A549 (cell line): ENCODE data around the gene FAM50B.

Source experiments
- BHLHE40 ChIP-seq: IDR thresholded peaks from 2 replicates; pipeline ENCODE4 v1.6.1; 2012; ENCODE audit warnings: low read depth, low read length, inconsistent platforms
- CEBPB ChIP-seq, 2 experiments: fragments of >200 bp in 1 of 2; sonication (Bioruptor Twin) in 1 of 2; formaldehyde crosslinking in 1 of 2; IDR thresholded peaks; 2 replicates each; pipeline ENCODE4 v1.6.1; 2012 to 2016
- CTCF ChIP-seq: fragments of >200 bp; sonication (Bioruptor Twin); formaldehyde crosslinking; IDR thresholded peaks from 3 replicates; pipeline ENCODE4 v1.5.1; 2016
- EHMT2 ChIP-seq: fragments of 200-600 bp; sonication (generic); IDR thresholded peaks from 2 replicates; pipeline ENCODE4 v1.6.1; 2016; ENCODE audit warnings: antibody characterized with exemption, low read depth, mild to moderate bottlenecking, moderate library complexity
- EP300 ChIP-seq, 2 experiments: fragments of >200 bp; sonication (Bioruptor Twin); formaldehyde crosslinking; IDR thresholded peaks; 2 replicates in 1 of 2; 3 replicates in 1 of 2; pipeline ENCODE4 v1.6.1; 2016 to 2017
- ESRRA ChIP-seq: fragments of 150-350 bp; IDR thresholded peaks from 2 replicates; pipeline ENCODE4 v1.6.1; 2014; ENCODE audit warnings: mild to moderate bottlenecking, low read length, borderline replicate concordance
- KDM5A ChIP-seq: fragments of 200-600 bp; sonication (generic); IDR thresholded peaks from 2 replicates; pipeline ENCODE4 v1.6.1; 2016; ENCODE audit warnings: antibody characterized with exemption, mild to moderate bottlenecking
- MAFK ChIP-seq: fragments of 450-650 bp; IDR thresholded peaks from 2 replicates; pipeline ENCODE4 v1.6.1; 2014; ENCODE audit not compliant: partially characterized antibody
- MAX ChIP-seq: IDR thresholded peaks from 2 replicates; pipeline ENCODE4 v1.6.1; 2012
- POLR2AphosphoS2 ChIP-seq: conservative IDR thresholded peaks from 2 replicates; pipeline ENCODE4 v1.6.1; 2012; ENCODE audit warnings: low read length, improper control_type of control experiment, inconsistent platforms
- REST ChIP-seq: fragments of 200-600 bp; sonication (generic); IDR thresholded peaks from 2 replicates; pipeline ENCODE4 v1.6.1; 2016; ENCODE audit warnings: antibody characterized with exemption, mild to moderate bottlenecking, moderate library complexity
- RFX5 ChIP-seq: fragments of 450-650 bp; IDR thresholded peaks from 2 replicates; pipeline ENCODE4 v1.7.1; 2014; ENCODE audit warnings: antibody characterized with exemption, mild to moderate bottlenecking, moderate library complexity
- USF2 ChIP-seq: fragments of 450-650 bp; IDR thresholded peaks from 2 replicates; pipeline ENCODE4 v1.6.1; 2014; ENCODE audit warnings: antibody characterized with exemption
- ZNF302 ChIP-seq: fragments of 250-450 bp; sonication (Bioruptor Pico); IDR thresholded peaks from 2 replicates; pipeline ENCODE4 v1.9.0; 2021; ENCODE audit warnings: inconsistent platforms, mild to moderate bottlenecking, moderate library complexity

GRCh38 chr6:3871939-3872338 lies 22.8 kb downstream of the FAM50B start:
- TF ChIP-seq CTCF, result no peak
- no peak for TF ChIP-seq POLR2AphosphoS2
- no peak for TF ChIP-seq BHLHE40
- no peak for TF ChIP-seq CEBPB (IDR thresholded peaks at IDR 0.05)
- TF ChIP-seq MAFK, result no peak
- no peak for TF ChIP-seq MAX
- no peak for TF ChIP-seq ESRRA
- TF ChIP-seq ZNF302 (CRISPR knock-in tag), result no peak
- no peak for TF ChIP-seq REST
- TF ChIP-seq KDM5A, result no peak
- TF ChIP-seq EHMT2, result no peak
- no peak for TF ChIP-seq USF2
- no peak for TF ChIP-seq EP300 (IDR thresholded peaks at IDR 0.05)
- TF ChIP-seq RFX5, result no peak
